GM23338 (cell line): ENCODE data around the gene RER1. TPM values are rescaled to one million over a fixed set of nuclear protein-coding genes. Genes with fewer than 3 reads are reported as not detected.

Experiments
- ATAC-seq: fragments of 200-7000 bp; cut with Tn5 transposase; 3 replicates; pipeline ENCODE4 v1.9.1; 2020
- DNase-seq: peaks from one replicate; pipeline ENCODE4 v3.0.0-alpha.2; 2015; ENCODE audit warnings: low spot score
- H2AFZ ChIP-seq: fragments of 200-600 bp; sonication (generic); 2 replicates; pipeline ENCODE4 v1.8.0; 2016; ENCODE audit warnings: antibody characterized with exemption, mild to moderate bottlenecking, moderate library complexity
- H3F3A ChIP-seq: fragments of 200-600 bp; sonication (generic); replicated peaks from 2 replicates; pipeline ENCODE4 v1.8.0; 2017; ENCODE audit warnings: antibody characterized with exemption, mixed run types, low read depth
- H3K27ac ChIP-seq: fragments of 200-600 bp; sonication (generic); 2 replicates; pipeline ENCODE4 v1.6.1; 2016; ENCODE audit warnings: low read depth
- H3K27me3 ChIP-seq: fragments of 200-600 bp; sonication (generic); 2 replicates; pipeline ENCODE4 v1.8.0; 2016; ENCODE audit warnings: mild to moderate bottlenecking, mixed run types, moderate library complexity; ENCODE audit not compliant: insufficient read depth
- H3K36me3 ChIP-seq: fragments of 200-600 bp; sonication (generic); 2 replicates; pipeline ENCODE4 v1.8.0; 2016; ENCODE audit warnings: mild to moderate bottlenecking; ENCODE audit not compliant: insufficient read depth
- H3K4me1 ChIP-seq: fragments of 200-600 bp; sonication (generic); 2 replicates; pipeline ENCODE4 v1.8.0; 2016; ENCODE audit warnings: mild to moderate bottlenecking, moderate library complexity; ENCODE audit not compliant: insufficient read depth
- H3K4me2 ChIP-seq: fragments of 200-600 bp; sonication (generic); 2 replicates; pipeline ENCODE4 v1.7.1; 2017; ENCODE audit warnings: mixed run types
- H3K4me3 ChIP-seq: fragments of 200-600 bp; sonication (generic); 2 replicates; pipeline ENCODE4 v1.6.1; 2016; ENCODE audit warnings: mixed run types
- H3K79me2 ChIP-seq: fragments of 200-600 bp; sonication (generic); replicated peaks from 2 replicates; pipeline ENCODE4 v1.8.0; 2017; ENCODE audit warnings: mild to moderate bottlenecking; ENCODE audit not compliant: insufficient read depth
- H3K9me2 ChIP-seq: fragments of 200-600 bp; sonication (generic); 2 replicates; pipeline ENCODE4 v1.8.0; 2017; ENCODE audit not compliant: insufficient read depth
- H4K20me1 ChIP-seq: fragments of 200-600 bp; sonication (generic); replicated peaks from 2 replicates; pipeline ENCODE4 v1.8.0; 2017; ENCODE audit warnings: mild to moderate bottlenecking; ENCODE audit not compliant: insufficient read depth
- H3K27ac Mint-ChIP-seq: 2 replicates; pipeline ENCODE4 v1.8.0; 2020; ENCODE audit warnings: inconsistent platforms, mild to moderate bottlenecking, moderate library complexity, mixed read lengths
- H3K27me3 Mint-ChIP-seq: 3 replicates; pipeline ENCODE4 v1.8.0; 2022; ENCODE audit warnings: low read depth, mild to moderate bottlenecking, moderate library complexity, mixed read lengths, inconsistent platforms; ENCODE audit not compliant: insufficient read depth, poor library complexity
- H3K36me3 Mint-ChIP-seq: 3 replicates; pipeline ENCODE4 v1.8.0; 2021; ENCODE audit warnings: low read depth, mild to moderate bottlenecking, inconsistent platforms, moderate library complexity, mixed read lengths
- H3K4me1 Mint-ChIP-seq: 3 replicates; pipeline ENCODE4 v1.8.0; 2020; ENCODE audit warnings: mild to moderate bottlenecking, inconsistent platforms, mixed read lengths
- H3K4me3 Mint-ChIP-seq: 3 replicates; pipeline ENCODE4 v1.8.0; 2021; ENCODE audit warnings: moderate library complexity, mild to moderate bottlenecking, inconsistent platforms, mixed read lengths
- H3K9me3 Mint-ChIP-seq: 3 replicates; pipeline ENCODE4 v1.8.0; 2020; ENCODE audit warnings: moderate library complexity, mild to moderate bottlenecking, inconsistent platforms, mixed read lengths
- CREB1 ChIP-seq: fragments of 250-450 bp; sonication (Bioruptor Pico); IDR thresholded peaks from 2 replicates; pipeline ENCODE4 v1.5.0; 2020; ENCODE audit warnings: low read depth, mild to moderate bottlenecking, moderate library complexity
- JUNB ChIP-seq: IDR thresholded peaks from one replicate; pipeline ENCODE4 v1.6.1; 2016; ENCODE audit warnings: antibody characterized with exemption; ENCODE audit not compliant: unreplicated experiment
- polyA plus RNA-seq: library from polyadenylated mRNA; unstranded; fragments of >200 nt; fragmentation: Nextera tagmentation; extraction: Ambion mirVana; gene quantifications from 2 replicates; pipeline ENCODE4 v1.2.1, GENCODE V29; 2016
- total RNA-seq: library from RNA; depleted of rRNA; stranded (reverse); fragments of >200 nt; shearing (Covaris generic); gene quantifications from 2 replicates; pipeline ENCODE4 v1.2.3, GENCODE V29; 2014
- TF ChIP-seq, protein P1 (sequence below): IDR thresholded peaks from one replicate; pipeline ENCODE4 v1.6.1; 2018; ENCODE audit warnings: antibody characterized with exemption; ENCODE audit not compliant: unreplicated experiment
- TF ChIP-seq, protein P2 (sequence below): IDR thresholded peaks from 2 replicates; pipeline ENCODE4 v1.6.1; 2016; ENCODE audit warnings: antibody characterized with exemption
- TF ChIP-seq, protein P3 (sequence below): fragments of 250-450 bp; sonication (Bioruptor Pico); IDR thresholded peaks from 2 replicates; pipeline ENCODE4 v1.5.0; 2020; ENCODE audit warnings: mild to moderate bottlenecking, moderate library complexity

The RER1 gene
- total and polyA plus RNA-seq, 2 experiments from 2014 or later: 58.4 to 99.5 TPM

DNA sequence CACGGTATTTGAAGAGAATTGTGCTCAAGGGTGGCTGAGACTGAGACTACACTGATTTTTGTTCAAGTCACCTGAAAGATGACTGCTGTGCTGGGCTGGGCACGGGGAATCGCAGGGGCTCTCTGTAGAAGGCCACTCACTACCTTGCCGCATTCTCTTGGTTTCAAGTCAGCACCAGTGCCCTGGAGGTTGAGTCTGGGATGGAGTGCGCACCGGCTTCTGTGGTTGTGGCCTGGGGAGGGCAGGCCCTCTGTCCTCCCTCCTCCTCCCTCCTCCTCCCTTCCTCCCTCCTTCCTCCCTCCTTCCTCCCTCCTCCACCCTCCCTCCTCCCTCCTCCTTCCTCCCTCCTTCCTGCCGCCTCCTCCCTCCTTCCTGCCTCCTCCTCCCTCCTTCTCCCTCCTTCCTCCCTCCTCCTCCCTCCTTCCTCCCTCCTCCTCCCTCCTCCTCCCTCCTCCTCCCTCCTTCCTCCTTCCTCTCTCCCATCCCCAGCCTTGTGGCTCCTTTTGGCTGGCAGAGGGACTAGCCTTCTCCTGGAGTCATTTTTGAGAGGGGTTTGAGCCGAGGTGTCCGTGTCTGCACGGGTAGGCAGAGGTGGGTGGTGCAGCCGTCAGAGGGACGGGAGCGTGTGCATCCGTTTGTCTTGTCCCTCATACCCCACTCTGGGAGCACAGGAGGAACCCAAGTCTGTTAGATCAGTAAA lies 9.5 kb downstream of the RER1 start:
- Histone ChIP-seq H3F3A (peaks cover 14% of the 10 kb centered on the region; the same call in 1 of the 2 replicates), H2AFZ (no peak overlapping the region), H4K20me1 (no peaks in the 10 kb centered on the region; the same call in 1 of the 2 replicates), H3K27ac (no peak overlapping the region), H3K4me1 (no peaks in the 10 kb centered on the region), H3K36me3 (peaks cover 5% of the 10 kb centered on the region; the same call in 1 of the 2 replicates), H3K4me3 (no peak overlapping the region), H3K9me2 (no peaks in the 10 kb centered on the region), H3K79me2 (peaks cover 3% of the 10 kb centered on the region; the same call in 1 of the 2 replicates), H3K27me3 (no peaks in the 10 kb centered on the region), H3K4me2 (no peak overlapping the region)
- Mint-ChIP-seq H3K9me3 (no peaks in the 10 kb centered on the region; the same call in 2 of the 3 replicates), H3K27me3 (peaks cover 7% of the 10 kb centered on the region), H3K27ac (no peak overlapping the region), H3K36me3 (peaks cover 76% of the 10 kb centered on the region), H3K4me1 (no peaks in the 10 kb centered on the region; the same call in 2 of the 3 replicates), H3K4me3 (no peak overlapping the region)
- ATAC-seq (no peak), DNase-seq (no peak)
- TF ChIP-seq, protein P1, sequence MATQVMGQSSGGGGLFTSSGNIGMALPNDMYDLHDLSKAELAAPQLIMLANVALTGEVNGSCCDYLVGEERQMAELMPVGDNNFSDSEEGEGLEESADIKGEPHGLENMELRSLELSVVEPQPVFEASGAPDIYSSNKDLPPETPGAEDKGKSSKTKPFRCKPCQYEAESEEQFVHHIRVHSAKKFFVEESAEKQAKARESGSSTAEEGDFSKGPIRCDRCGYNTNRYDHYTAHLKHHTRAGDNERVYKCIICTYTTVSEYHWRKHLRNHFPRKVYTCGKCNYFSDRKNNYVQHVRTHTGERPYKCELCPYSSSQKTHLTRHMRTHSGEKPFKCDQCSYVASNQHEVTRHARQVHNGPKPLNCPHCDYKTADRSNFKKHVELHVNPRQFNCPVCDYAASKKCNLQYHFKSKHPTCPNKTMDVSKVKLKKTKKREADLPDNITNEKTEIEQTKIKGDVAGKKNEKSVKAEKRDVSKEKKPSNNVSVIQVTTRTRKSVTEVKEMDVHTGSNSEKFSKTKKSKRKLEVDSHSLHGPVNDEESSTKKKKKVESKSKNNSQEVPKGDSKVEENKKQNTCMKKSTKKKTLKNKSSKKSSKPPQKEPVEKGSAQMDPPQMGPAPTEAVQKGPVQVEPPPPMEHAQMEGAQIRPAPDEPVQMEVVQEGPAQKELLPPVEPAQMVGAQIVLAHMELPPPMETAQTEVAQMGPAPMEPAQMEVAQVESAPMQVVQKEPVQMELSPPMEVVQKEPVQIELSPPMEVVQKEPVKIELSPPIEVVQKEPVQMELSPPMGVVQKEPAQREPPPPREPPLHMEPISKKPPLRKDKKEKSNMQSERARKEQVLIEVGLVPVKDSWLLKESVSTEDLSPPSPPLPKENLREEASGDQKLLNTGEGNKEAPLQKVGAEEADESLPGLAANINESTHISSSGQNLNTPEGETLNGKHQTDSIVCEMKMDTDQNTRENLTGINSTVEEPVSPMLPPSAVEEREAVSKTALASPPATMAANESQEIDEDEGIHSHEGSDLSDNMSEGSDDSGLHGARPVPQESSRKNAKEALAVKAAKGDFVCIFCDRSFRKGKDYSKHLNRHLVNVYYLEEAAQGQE: no peak

DNA sequence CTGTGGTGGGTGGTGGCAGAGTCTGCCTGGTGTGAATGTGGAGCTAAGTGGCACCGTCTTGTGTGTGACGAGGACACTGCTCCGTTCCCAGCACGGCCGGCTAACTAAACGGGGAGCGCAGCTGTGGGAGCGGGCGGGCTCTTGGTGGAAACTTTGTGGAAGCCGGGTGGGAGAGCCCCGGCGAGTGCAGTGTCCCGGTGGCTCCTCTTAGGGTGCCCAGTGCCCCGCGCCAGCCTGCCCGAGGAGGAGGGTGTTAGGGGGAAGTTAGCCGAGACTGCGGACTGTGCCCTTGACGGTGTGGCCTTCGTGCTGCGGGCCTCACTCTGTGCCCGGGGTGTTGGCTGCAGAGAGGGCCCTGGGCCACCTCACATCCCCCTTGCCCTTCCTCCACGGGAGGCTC lies 10.8 kb downstream of the RER1 start:
- DNase-seq (no peak), ATAC-seq (no peak)
- no peaks in the 10 kb centered on the region for H3K4me1 ChIP-seq
- H4K20me1 ChIP-seq: no peaks in the 10 kb centered on the region; the same call in 1 of the 2 replicates
- no peaks in the 10 kb centered on the region for H3K27me3 ChIP-seq
- H3K27ac ChIP-seq: no peak overlapping the region
- TF ChIP-seq JUNB (no peak), CREB1 (CRISPR knock-in tag) (no peak)
- TF ChIP-seq, protein P2, sequence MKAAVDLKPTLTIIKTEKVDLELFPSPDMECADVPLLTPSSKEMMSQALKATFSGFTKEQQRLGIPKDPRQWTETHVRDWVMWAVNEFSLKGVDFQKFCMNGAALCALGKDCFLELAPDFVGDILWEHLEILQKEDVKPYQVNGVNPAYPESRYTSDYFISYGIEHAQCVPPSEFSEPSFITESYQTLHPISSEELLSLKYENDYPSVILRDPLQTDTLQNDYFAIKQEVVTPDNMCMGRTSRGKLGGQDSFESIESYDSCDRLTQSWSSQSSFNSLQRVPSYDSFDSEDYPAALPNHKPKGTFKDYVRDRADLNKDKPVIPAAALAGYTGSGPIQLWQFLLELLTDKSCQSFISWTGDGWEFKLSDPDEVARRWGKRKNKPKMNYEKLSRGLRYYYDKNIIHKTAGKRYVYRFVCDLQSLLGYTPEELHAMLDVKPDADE: no peak
- TF ChIP-seq, protein P3, sequence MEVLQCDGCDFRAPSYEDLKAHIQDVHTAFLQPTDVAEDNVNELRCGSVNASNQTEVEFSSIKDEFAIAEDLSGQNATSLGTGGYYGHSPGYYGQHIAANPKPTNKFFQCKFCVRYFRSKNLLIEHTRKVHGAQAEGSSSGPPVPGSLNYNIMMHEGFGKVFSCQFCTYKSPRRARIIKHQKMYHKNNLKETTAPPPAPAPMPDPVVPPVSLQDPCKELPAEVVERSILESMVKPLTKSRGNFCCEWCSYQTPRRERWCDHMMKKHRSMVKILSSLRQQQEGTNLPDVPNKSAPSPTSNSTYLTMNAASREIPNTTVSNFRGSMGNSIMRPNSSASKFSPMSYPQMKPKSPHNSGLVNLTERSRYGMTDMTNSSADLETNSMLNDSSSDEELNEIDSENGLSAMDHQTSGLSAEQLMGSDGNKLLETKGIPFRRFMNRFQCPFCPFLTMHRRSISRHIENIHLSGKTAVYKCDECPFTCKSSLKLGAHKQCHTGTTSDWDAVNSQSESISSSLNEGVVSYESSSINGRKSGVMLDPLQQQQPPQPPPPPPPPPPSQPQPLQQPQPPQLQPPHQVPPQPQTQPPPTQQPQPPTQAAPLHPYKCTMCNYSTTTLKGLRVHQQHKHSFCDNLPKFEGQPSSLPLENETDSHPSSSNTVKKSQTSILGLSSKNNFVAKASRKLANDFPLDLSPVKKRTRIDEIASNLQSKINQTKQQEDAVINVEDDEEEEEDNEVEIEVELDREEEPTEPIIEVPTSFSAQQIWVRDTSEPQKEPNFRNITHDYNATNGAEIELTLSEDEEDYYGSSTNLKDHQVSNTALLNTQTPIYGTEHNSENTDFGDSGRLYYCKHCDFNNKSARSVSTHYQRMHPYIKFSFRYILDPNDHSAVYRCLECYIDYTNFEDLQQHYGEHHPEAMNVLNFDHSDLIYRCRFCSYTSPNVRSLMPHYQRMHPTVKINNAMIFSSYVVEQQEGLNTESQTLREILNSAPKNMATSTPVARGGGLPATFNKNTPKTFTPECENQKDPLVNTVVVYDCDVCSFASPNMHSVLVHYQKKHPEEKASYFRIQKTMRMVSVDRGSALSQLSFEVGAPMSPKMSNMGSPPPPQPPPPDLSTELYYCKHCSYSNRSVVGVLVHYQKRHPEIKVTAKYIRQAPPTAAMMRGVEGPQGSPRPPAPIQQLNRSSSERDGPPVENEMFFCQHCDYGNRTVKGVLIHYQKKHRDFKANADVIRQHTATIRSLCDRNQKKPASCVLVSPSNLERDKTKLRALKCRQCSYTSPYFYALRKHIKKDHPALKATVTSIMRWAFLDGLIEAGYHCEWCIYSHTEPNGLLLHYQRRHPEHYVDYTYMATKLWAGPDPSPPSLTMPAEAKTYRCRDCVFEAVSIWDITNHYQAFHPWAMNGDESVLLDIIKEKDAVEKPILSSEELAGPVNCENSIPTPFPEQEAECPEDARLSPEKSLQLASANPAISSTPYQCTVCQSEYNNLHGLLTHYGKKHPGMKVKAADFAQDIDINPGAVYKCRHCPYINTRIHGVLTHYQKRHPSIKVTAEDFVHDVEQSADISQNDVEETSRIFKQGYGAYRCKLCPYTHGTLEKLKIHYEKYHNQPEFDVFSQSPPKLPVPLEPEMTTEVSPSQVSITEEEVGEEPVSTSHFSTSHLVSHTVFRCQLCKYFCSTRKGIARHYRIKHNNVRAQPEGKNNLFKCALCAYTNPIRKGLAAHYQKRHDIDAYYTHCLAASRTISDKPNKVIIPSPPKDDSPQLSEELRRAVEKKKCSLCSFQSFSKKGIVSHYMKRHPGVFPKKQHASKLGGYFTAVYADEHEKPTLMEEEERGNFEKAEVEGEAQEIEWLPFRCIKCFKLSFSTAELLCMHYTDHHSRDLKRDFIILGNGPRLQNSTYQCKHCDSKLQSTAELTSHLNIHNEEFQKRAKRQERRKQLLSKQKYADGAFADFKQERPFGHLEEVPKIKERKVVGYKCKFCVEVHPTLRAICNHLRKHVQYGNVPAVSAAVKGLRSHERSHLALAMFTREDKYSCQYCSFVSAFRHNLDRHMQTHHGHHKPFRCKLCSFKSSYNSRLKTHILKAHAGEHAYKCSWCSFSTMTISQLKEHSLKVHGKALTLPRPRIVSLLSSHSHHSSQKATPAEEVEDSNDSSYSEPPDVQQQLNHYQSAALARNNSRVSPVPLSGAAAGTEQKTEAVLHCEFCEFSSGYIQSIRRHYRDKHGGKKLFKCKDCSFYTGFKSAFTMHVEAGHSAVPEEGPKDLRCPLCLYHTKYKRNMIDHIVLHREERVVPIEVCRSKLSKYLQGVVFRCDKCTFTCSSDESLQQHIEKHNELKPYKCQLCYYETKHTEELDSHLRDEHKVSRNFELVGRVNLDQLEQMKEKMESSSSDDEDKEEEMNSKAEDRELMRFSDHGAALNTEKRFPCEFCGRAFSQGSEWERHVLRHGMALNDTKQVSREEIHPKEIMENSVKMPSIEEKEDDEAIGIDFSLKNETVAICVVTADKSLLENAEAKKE (CRISPR knock-in tag): no peak
- H3F3A ChIP-seq: peaks cover 14% of the 10 kb centered on the region; the same call in 1 of the 2 replicates
- no peak overlapping the region for H3K27ac Mint-ChIP-seq
- H3K9me2 ChIP-seq: no peaks in the 10 kb centered on the region
- no peak overlapping the region for H2AFZ ChIP-seq
- no peaks in the 10 kb centered on the region; the same call in 2 of the 3 replicates for H3K4me1 Mint-ChIP-seq
- peaks cover 72% of the 10 kb centered on the region for H3K36me3 Mint-ChIP-seq
- H3K4me3 ChIP-seq: no peak overlapping the region
- peaks cover 12% of the 10 kb centered on the region for H3K27me3 Mint-ChIP-seq
- H3K9me3 Mint-ChIP-seq: no peaks in the 10 kb centered on the region; the same call in 2 of the 3 replicates
- H3K79me2 ChIP-seq: peaks cover 2% of the 10 kb centered on the region; the same call in 1 of the 2 replicates
- H3K4me2 ChIP-seq: no peak overlapping the region
- H3K36me3 ChIP-seq: peaks cover 5% of the 10 kb centered on the region; the same call in 1 of the 2 replicates
- no peak overlapping the region for H3K4me3 Mint-ChIP-seq
